Mucosa of descending colon (tissue), 3 donors: ENCODE measurements around the gene FAM174B. TPM values are rescaled to one million over a fixed set of nuclear protein-coding genes. Genes with fewer than 3 reads are reported as not detected.

Experiments
- ATAC-seq: fragments of 200-7000 bp; cut with Tn5 transposase; one replicate; pipeline ENCODE4 v1.9.1; 2020; ENCODE audit warnings: mild to moderate bottlenecking, moderate library complexity
- DNase-seq, 3 donors: peaks; one replicate each; pipeline ENCODE4 v3.0.0-alpha.2; 2020
- H3K36me3 ChIP-seq: fragments of 200-600 bp; one replicate; pipeline ENCODE4 v1.8.0; 2021; ENCODE audit warnings: low read depth, mild to moderate bottlenecking
- H3K4me1 ChIP-seq: fragments of 200-600 bp; one replicate; pipeline ENCODE4 v1.8.0; 2021; ENCODE audit warnings: low read depth, mild to moderate bottlenecking
- H3K4me3 ChIP-seq: fragments of 200-600 bp; one replicate; pipeline ENCODE4 v1.8.0; 2021; ENCODE audit warnings: mild to moderate bottlenecking
- H3K9me3 ChIP-seq: fragments of 200-600 bp; one replicate; pipeline ENCODE4 v1.8.0; 2021; ENCODE audit warnings: mild to moderate bottlenecking
- intact Hi-C, 2 donors: fragments of 100-400 bp; cut with DNase I in 1 of 2; cut with micrococcal nuclease in 1 of 2; formaldehyde crosslinking; loops; one replicate each; pipeline versions ENCODE4 v1.11.0 to v1.11.1; 2022; cut with DNase I, micrococcal nuclease
- total RNA-seq, 3 donors: library from RNA; stranded (reverse); fragmentation: NEBNext Ultra II Directional in 2 of 3; extraction: Animal tissue kit (Norgen Biotek cat#: 25700) in 2 of 3; gene quantifications; one replicate each; pipeline versions ENCODE4 v1.2.1 to v1.2.4, GENCODE V29; 2021 to 2023
- TF ChIP-seq, protein P1 (sequence below): fragments of 200-600 bp; IDR thresholded peaks from one replicate; pipeline ENCODE4 v1.8.0; 2022; ENCODE audit warnings: antibody characterized with exemption, mild to moderate bottlenecking
- donor health status: DM: no; HTN: no; CAD: no; lungs with moderate emphysema.
- donor health status: DM: no; HTN: no; CAD: no.
- donor health status: DM: no; HTN: yes; CAD: no.

FAM174B gene
- total RNA-seq, 3 donors from 2014 or later = 14.7 to 30.5 (median 28.5) TPM

DNA sequence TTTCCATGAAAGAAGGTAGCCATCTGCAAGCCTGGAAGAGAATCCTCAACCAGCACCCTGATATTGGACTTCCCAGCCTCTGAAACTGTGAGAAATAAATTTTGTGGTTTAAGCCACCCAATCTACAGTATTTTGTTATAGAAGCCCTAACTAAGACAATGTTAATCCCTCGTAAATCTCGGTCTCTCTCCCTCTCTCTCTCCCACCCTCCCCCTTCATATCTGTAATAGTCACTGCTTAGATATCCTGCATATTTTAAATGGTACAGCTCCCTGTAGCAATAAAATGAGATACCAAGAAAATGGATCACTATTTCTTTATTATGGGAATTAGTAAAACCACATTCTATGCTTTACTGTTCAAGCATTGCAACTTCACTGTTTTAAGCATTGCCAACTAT lies 21.0 kb upstream of the FAM174B start:
- no peaks in the 10 kb centered on the region for H3K9me3 ChIP-seq

DNA sequence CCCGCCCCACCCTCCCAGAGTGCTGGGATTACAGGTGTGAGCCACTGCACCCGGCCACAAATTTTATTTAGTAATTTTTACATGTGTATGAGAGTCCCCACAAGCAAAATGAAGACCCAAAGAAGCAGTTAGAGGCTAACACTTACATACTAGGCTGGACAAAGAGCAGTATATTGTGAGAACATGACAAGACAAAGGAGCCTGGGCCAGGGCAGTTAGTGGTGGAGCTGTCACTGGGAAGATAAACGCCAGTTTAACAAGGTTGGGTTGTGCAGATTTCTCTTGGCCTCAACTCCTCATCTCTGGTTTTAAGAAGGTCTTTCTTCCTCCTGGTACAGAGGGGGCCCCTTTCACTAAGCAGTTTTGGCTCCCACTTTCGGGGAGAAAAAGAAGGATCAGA lies 19.9 kb upstream of the FAM174B start:
- H3K9me3 ChIP-seq = no peaks in the 10 kb centered on the region
- intact Hi-C loops = no loop called here
- H3K4me3 ChIP-seq = no peak overlapping the region
- H3K36me3 ChIP-seq = no peaks in the 10 kb centered on the region
- TF ChIP-seq, protein P1, sequence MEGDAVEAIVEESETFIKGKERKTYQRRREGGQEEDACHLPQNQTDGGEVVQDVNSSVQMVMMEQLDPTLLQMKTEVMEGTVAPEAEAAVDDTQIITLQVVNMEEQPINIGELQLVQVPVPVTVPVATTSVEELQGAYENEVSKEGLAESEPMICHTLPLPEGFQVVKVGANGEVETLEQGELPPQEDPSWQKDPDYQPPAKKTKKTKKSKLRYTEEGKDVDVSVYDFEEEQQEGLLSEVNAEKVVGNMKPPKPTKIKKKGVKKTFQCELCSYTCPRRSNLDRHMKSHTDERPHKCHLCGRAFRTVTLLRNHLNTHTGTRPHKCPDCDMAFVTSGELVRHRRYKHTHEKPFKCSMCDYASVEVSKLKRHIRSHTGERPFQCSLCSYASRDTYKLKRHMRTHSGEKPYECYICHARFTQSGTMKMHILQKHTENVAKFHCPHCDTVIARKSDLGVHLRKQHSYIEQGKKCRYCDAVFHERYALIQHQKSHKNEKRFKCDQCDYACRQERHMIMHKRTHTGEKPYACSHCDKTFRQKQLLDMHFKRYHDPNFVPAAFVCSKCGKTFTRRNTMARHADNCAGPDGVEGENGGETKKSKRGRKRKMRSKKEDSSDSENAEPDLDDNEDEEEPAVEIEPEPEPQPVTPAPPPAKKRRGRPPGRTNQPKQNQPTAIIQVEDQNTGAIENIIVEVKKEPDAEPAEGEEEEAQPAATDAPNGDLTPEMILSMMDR = no peak
- DNase-seq (no peak), ATAC-seq (no peak)
- H3K4me1 ChIP-seq = no peaks in the 10 kb centered on the region

More for the DNA sequence above, 21.0 kb upstream of the FAM174B start:
- Histone ChIP-seq H3K4me1 (no peaks in the 10 kb centered on the region), H3K4me3 (no peak overlapping the region), H3K36me3 (no peaks in the 10 kb centered on the region)
- intact Hi-C loops = no loop called here
- DNase-seq (no peak), ATAC-seq (no peak)
- TF ChIP-seq, protein P1 = no peak

DNA sequence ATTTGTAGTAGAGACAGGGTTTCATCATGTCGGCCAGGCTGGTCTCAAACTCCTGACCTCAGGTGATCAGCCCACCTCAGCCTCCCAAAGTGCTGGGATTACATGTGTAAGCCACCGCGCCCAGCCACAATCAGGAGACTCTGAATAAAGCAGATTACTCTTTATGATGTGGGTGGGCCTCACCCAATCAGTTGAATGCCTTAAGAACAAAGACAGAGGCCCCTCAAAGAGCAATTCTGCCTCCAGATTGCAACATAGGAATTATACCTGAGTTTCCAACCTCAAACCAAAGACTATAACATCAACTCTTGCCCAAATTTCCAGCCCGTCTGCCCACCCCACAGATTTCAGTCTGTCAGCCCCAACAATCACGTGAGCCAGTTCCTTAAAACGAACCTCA lies 18.8 kb upstream of the FAM174B start:
- TF ChIP-seq, protein P1 = no peak
- no peak overlapping the region for H3K4me3 ChIP-seq
- H3K4me1 ChIP-seq = no peaks in the 10 kb centered on the region
- ATAC-seq (no peak), DNase-seq (no peak)
- H3K36me3 ChIP-seq = no peaks in the 10 kb centered on the region
- intact Hi-C loops = no loop called here
- no peaks in the 10 kb centered on the region for H3K9me3 ChIP-seq

DNA sequence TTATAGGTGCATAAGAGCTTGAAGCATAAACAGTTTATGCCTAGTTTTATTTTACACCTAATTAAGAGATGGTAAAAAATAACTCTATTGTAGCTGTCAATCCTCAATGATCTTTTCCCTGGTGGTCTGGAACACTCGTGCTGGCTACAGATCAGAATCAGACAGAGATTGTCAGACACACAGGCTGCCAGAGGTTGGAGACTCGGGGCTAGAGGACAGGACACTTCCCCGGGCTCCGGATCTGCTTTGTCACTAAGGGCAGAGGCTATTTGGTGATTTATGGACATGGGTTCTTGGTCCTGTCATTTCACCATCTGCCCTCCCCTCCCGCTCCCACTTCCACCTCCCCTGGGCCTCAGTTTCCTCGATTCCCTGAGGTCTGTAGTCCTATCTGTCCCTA lies 16.5 kb upstream of the FAM174B start:
- no peak for DNase-seq
- Histone ChIP-seq H3K4me1 (no peaks in the 10 kb centered on the region), H3K9me3 (no peaks in the 10 kb centered on the region), H3K4me3 (no peak overlapping the region), H3K36me3 (no peaks in the 10 kb centered on the region)
- no peak for ATAC-seq
- intact Hi-C loops = no loop called here
- TF ChIP-seq, protein P1 = no peak

DNA sequence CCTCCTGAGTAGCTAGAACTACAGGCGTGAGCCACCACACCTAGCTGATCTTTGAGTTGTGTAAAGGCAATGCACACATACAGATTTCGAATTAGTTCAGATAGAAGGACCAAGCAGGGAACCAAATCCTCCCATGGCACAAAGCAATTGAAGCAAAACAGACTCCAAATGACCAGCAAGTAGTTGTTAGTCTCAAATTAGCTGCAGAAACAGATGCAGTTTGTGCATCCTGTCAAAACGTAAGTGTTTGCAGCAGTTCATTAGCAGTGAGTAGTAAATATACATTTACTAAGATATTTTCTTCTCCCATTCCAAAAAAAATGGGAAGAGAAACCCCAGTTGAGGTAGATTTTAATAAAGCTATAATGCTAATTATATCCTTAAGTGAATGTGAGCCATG lies 15.8 kb upstream of the FAM174B start:
- ATAC-seq = no peak
- no peaks in the 10 kb centered on the region for H3K9me3 ChIP-seq

More for the DNA sequence above, 15.8 kb upstream of the FAM174B start:
- Histone ChIP-seq H3K4me1 (no peaks in the 10 kb centered on the region), H3K4me3 (no peak overlapping the region), H3K36me3 (no peaks in the 10 kb centered on the region)
- no peak for DNase-seq
- TF ChIP-seq, protein P1 = no peak
- intact Hi-C loops = no loop called here
